HepG2 (cell line): ENCODE results near the gene KIF13A.
"Not testable (repeated sequence)": the region's sequence is repeated elsewhere in the genome, so short reads cannot be mapped to it uniquely, and the experiment has no call there.

Experiments
- ISL2 ChIP-seq: sonication (generic); formaldehyde crosslinking; IDR thresholded peaks from 2 replicates; pipeline ENCODE4 v1.5.0; 2020; ENCODE audit warnings: missing genetic modification reagents
- RFX5 ChIP-seq: IDR thresholded peaks from 2 replicates; pipeline ENCODE4 v1.6.1; 2011; ENCODE audit warnings: low read depth, low read length, improper control_type of control experiment
- TCF12 ChIP-seq, 2 experiments: fragments of 450-650 bp in 1 of 2; sonication (generic) in 1 of 2; formaldehyde crosslinking in 1 of 2; IDR thresholded peaks; 2 replicates each; pipeline versions ENCODE4 v1.6.1 to v1.8.0; 2017 to 2022; ENCODE audit warnings: antibody characterized with exemption in 1 of 2, mild to moderate bottlenecking in 1 of 2, missing genetic modification reagents in 1 of 2, moderate library complexity in 1 of 2

GRCh38 chr6:17844967-17845366, 142.5 kb downstream of the KIF13A start:
- not testable (repeated sequence) for TF ChIP-seq TCF12 (IDR thresholded peaks at IDR 0.05); TCF12 (CRISPR knock-in tag; IDR thresholded peaks at IDR 0.05); RFX5; ISL2
